ENCODE results near the gene PLCD3.

The PLCD3 gene

DNA sequence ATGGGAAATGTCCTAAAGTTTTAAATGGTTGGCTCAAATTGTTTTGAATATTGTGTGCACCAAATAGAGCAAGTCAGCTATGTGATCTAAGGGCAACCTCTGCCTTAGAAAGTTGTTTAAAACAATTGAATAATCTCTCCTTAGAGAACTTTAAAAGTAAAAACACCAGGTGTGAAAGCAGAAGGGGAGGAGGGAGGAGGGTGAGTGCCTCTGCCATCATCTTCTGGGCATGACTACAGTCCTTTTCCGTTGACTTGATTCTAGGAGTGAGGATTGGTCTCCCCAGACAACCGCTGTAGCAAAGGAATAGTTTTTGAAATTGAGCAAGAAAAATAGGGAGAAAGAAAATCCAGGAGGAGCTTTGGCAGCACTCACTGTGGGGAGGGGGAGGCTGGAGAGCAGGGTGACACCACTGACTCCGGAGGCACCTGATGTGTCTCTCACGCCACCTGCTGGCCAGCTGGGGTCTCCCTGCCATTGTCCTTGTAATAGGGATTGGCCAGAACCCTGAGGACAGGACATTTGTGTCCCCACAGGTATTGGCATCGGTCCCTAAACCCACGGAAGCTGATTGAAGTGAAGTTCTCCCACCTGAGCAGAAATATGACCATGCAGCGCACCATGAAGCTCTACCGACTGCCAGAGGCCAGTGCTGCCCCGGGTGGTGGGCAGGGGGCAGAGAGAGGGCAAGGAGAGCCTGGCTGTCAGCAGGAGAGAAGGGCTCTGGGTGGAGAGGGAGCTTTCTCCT lies 33.3 kb downstream of the PLCD3 start:
- DNase-seq, result peak; percentile 68

DNA sequence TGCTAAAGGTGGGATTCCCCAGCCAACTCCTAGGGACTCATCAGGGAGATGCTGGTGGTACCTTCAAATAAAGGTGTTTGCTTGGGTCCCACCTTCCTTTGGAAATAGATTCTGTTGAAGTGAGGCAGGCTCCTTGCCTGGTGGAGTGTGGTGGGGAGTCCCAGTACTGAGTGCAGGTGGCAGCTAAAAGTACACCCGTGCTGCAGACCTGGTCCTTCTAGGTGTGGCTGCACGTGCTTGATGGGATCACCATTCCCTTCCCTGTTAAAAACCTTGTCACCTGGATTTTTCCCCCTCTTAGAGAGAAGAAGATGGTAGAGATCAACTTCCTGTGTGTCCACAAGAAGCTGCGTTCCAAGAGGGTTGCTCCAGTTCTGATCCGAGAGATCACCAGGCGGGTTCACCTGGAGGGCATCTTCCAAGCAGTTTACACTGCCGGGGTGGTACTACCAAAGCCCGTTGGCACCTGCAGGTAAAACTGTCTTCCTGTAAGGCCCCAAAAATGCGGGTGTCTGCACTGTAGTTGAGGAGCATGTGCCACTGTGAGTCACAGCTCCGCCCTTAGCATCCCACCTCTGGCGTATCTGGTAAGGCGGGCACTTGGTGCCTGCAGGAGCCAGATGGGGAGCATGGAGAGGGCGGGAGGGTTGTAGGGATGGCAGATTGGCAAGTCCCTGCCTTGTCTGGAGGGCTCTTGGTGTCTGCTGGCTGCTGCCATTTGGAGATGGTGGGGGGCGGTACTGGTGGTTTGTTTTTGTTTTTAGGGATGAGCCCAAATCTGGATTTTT lies 34.0 kb downstream of the PLCD3 start:
- no peak for DNase-seq

DNA sequence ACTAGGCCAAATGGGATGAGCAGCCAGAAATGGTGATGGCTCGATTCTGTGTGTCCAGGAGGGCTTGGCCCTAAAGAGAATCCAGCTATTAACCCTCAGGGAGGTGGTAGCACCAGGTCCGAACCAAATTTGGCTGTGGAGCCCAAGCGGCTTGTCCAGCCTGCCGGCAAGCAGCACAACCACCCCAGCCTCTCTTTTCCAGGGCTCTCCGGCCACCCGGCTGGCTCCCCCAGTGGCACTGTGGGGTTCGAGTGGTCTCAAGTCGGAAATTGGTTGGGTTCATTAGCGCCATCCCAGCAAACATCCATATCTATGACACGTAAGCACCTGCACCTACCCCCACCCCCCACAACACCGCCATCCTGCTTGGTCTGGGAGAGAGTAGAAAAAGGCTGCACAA lies 35.4 kb downstream of the PLCD3 start:
- DNase-seq, result no peak

DNA sequence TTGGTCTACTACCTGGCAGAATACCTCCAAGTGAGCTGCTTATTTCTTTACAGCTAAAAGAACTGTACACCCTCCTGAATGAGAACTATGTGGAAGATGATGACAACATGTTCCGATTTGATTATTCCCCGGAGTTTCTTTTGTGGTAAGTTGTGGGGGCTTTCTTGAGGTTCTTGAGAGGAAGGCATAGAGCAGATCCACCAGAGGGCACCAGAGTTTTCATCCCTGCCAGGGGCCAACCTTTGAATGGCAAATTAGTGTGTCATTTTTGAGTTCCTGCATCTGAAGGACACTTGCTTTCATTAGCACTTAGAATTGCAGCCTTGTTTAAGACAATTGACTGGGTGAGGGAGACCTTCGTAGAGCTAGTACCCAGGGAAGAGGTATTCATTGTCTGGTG lies 36.2 kb downstream of the PLCD3 start:
- no peak for DNase-seq

DNA sequence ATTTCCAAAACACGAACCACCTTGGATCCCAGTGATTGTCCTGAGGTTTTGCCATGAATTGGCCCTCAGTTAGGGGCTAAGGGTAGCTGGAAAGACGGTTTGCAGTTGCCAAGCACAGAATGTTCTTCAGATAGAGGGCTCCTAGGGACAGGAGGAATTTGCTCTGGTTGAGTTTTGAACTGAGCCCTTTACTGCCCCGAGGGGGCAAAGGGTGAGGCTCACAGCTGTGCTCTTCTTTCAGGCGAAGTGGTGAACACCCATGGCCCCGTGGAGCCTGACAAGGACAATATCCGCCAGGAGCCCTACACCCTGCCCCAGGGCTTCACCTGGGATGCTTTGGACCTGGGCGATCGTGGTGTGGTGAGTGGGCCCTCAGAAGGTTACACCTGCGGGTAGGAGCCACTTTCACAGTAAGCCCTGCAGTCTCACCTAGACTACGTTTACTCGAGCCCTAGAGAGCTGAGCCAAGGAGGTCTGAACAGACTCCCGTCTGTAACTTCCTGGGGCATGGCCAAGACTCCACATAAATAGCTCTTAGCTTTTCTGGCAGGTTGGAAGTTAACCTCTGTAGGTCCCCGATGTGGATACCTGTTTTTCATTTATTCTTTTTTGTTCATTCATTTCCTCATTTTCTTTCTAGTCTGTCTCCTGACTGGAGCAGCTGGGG lies 38.7 kb downstream of the PLCD3 start:
- DNase-seq, result no peak

DNA sequence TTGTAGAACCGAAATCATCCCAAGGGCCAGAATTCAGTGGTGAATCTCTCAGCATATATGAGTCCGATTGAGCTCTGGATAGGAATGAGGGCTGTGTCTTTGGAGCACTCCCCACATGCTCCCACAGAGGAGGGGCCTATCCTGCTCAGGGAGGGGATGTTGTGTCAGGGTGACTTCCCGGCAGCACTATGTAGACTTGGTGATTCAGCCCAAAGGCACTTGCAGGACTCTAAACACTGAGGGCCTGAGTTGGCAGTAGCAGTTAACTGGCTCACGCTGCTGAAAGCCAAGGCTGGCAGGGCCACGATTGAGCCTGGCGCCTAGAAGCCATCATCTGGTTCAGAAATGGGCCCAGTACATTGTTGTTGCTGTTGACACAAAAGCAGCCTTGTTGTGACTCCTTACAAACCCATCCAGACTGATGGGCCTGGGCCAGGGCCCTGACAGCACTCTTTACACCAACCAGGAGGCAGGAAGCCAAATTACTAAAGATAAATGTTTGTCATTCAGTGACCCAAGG lies 39.3 kb downstream of the PLCD3 start:
- DNase-seq, result no peak

DNA sequence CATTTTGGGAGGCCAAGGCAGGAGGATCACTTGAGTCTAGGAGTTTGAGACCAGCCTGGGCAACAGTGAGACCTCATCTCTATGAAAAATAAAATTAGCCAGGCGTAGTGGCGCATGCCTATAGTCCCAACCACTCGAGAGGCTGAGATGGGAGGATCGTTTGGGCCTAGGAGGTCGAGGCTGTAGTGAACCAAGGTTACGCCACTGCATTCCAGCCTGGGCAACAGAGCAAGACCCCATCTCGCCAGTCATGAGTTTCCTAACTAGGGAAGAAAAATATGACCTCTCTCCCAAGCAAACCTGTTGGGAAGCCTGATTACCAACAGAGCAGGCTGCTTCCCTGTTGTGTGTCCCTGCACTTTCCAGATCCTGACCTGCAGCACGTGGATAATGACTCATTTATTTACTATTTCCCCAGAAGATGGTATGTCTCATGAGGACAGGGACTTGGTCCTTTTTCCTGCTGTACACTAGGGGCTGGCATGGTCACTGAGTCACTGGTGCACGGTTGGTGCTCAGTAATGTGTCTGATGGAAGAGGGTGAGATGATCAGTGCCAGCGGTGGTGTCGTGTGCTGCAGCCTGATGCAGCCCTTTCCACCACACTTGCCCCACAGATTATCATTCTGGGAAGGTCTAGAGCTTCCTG lies 40.4 kb downstream of the PLCD3 start:
- no peak for DNase-seq

DNA sequence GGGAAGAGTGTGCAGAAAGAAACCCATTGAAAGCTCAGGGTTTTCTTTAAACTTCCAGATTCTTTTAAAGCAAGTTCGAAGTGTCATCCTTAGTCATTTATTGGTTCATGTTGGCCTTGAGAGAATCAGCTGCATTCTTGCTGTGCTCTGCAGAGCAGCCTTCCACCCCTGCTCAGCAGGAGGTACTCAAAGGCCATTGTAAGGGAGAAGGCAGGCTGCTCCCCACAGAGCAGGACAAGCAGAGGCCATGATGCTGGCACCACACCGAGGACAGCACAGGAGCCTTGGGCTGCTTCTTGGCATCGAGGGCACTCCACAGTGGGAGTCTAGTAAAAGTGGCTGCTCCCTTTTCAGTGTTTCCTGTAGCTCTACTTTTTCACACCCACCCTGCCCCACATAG lies 41.6 kb downstream of the PLCD3 start:
- no peak for DNase-seq

DNA sequence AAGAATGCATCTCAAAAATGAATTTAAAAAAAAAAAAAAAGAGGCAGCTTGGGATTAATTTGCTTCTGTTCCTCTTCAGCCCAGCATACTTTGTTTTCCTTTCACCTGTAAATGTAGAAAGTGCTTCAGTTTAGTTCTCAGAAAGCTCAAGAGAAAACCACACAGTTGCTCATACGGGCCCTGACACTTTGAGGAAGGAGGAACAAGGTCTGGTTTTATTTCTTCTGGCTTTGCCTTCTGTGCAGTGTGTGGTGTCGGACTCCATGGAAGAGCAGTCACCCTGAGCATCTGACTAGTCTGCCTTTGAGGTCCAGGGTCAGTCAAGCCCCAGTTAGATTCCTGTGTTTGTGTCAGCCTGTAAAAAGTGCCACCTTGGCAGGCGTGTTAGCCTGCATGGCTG lies 43.6 kb downstream of the PLCD3 start:
- no peak for DNase-seq

DNA sequence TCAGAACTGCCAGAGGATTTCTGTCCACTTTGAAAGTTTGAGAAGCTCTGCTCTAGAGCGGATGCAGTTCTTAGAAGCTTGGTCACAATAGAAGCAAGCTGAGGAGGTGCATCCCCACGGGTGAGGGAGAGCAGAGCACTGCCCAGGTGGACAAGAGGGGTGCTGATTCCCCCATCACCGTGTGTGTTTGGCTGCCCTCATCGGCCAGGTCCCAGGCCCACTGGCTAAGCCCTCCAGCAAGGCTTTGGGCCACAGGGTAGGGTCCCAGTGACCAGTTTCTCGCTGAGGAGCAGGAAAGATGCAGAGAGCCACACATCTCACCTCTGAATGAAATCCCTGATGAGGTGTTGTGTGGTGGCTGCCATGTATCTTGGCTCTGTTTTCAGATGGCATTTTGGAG lies 44.3 kb downstream of the PLCD3 start:
- DNase-seq, result no peak

DNA sequence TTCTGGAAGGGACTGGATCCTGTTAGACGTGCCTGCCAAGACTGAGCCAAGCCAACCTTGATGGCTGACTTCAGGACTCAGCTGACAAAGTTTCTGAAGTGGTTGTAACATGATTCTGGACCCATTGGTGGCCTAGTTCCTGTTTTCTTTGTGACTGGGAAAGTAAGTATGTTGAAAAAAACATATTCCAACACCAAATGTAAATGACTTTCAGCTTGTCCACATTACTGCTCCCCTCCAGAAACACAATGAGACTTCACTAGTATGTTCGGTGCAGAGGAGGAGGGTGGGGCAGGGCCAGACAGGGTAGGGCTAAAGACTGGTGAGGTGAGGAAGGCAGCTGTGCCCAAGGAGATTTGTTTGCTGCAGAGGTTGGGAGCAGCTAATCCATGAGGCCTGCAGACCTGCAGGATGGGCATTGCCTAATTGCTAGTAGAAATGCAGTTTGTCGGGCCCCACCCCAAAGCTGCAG lies 44.8 kb downstream of the PLCD3 start:
- DNase-seq, result no peak

DNA sequence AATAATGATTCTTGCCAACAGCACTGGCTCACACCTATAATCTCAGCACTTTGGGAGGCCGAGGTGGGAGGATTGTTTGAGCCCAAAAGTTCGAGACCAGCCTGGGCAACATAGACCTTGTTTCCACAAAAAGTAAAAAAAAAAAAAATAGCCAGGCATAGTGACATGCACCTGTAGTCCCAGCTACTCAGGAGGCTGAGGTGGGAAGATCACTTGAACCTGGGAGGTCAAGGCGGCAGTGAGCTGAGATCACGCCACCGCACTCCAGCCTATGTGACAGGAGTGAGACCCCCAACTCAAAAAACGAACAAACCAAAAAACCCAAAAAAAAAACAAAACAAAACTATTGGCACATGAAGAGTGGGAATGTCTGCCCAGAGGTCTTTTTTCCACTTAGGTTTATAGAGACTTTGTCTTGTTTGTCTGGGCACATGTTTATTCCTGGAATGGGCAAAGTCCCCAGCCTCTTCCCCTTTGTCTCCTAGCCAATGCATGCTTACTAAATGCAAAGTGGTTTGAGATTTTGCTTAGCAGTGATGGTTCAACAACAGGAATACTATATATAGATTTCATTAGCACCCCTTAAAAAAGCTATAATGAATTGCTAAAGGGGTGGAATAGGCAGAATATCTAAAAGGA lies 45.3 kb downstream of the PLCD3 start:
- no peak for DNase-seq

DNA sequence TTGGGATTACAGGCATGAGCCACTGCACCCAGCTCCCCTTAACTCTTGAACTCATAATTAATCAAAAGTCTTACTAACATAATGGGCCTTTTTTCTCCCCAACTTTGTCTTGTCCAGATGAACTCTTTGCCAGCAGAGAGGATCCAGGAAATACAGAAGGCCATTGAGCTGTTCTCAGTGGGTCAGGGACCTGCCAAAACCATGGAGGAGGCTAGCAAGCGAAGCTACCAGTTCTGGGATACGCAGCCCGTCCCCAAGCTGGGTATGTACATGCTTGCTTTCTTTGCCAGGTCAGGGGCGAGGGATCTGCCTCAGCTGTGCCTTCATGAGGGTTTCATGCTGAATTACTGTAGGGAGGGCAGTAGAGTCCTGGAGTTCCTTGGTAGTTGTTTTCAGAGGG lies 45.9 kb downstream of the PLCD3 start:
- DNase-seq, result no peak

DNA sequence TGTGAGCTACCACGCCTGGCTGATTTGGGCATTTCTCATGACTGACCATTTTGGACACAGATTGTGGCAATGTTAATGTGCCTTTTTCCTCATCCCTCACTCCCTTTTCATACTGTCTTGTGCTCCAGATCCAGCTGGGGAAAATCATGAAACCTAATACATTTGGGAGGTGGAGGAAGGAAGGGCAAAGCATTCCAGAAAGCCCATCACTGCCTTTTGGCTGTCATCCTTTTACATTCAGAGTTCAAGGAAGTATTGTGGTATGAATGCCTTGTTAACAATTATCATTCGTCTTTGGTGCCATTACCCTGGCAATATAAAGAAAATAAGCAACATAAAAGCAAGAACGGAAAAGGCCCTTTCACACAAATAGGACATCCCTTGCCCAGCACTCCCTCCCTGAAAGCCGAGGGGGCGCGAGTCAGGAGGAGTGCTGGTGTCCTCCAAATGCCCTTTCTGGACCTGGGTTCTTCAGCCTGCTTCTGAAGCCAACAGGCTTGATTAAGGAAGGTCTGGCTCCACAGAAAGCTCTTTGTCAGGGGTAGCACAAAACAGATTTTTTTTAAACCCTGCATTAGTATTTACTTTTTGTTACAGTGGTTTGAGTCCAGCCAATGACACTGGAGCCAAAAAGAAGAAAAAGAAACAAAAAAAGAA lies 51.1 kb downstream of the PLCD3 start:
- no peak for DNase-seq

DNA sequence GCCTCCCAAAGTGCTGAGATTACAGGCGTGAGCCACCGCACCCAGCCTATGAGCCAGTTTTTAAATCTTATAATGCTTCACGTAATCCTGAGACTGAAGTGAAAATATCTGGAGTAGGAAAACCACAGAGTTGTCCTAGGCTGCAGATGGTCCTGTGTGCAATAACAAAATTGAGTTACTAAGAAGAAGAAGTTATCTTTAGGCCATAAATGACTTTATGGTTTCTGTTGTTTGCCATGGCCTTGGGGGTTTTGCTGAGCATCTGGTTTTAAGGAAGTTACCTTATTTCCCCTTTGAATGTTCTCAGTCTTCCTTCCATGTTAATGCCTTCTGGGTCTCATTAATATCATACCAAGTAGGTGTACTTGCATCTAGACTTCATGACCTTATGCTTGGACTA lies 54.7 kb downstream of the PLCD3 start:
- no peak for DNase-seq

DNA sequence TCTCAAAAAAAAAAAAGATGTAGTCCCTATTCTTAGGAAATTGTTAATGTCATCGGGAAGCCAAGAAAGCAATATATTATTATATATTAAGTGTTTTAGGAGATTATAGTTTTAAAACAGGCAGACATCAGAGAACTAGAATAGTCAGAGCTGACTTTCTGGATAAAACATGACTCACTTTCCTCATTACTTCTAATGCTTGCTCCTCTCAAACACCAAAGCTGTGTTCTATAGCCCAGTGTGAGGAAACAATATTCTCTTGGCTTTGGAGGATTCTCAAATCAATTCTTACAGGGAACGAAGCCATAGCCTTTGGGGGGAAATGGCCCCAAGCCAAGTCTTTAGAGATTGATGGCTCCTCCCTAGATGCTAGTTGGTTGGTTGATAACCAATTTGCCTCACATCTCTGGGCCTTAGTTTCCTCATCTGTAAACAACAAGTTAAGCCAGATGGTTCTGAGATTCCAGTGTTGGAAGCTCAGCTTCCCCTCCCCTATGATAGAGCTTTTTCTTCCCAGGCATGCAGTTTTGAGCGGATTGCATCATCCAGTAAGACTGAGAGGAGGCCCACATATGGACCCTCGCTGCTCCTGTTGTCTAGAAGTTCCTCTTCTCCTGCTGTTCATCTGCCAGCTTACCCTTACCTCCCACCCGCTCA lies 58.8 kb downstream of the PLCD3 start:
- no peak for DNase-seq

DNA sequence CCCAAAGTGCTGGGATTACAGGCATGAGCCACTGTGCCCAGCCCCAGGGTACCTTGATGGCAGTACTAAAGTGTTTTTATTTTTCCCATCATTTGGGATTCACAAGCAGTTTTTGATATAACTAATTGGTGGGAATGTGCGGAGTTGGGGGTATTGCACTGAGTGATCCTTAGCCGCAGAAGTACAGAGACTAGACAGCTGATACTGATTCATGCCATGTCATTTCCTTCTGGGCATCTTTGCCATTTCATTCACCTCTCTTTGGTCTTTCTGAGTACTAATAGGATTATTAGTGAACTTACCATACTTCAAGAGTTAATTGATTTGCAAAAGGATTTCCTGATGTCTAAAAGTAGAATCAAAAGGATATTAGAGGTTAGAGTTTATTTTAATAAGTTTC lies 61.5 kb downstream of the PLCD3 start:
- no peak for DNase-seq

DNA sequence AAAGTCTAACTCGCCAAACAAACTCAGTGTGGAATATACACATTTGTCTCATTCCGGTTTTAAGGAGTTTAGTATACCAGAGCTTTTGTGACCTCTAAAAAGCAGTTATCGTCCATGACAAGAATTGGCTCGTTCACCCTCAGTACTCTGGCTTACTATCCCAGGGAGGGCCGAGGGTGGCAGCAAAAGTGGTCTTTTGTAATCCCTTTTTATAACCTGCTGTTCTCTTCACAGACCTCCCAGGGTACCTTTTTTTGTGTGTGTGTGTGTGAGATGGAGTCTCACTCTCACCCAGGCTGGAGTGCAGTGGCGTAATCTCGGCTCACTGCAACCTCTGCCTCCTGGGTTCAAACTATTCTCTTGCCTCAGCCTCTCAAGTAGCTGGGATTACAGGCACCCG lies 62.3 kb downstream of the PLCD3 start:
- no peak for DNase-seq

DNA sequence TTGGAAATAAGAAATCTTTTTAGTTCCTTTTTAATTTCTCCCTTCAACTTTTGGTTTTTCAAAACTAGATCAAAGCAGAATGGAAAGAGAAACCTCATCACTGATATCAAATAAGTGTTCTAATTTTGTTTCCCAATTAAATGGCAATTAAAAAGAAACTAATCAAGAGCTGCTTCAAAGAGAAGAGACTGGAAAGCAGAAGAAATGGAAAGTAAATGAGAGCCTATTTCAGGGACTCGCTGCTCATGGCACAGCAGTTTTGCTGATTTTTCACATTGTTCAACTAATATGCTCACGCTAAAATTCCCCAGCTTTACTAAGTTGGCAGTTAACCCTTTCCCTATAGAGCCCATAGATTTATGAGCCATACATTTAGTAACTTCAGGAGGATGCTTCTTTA lies 64.7 kb downstream of the PLCD3 start:
- no peak for DNase-seq

DNA sequence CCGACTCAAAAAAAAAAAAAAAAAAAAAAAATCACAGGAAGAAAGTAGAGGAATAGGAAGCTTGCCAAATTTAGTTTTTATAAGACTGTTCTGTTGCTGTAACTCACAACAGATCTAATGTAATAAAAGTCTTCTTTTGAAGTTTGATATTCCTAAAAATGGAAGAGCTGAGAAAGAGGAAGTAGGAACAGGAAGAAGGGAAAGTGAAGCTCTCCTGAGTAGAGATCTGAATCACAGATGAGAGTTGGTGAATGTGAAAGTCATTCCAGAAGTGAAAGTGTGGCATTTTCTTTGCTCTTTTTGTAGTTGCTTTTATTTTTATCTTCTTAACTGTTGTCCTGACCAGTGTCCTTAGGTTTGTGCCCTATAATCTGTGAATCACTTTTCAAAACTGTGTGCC lies 69.1 kb downstream of the PLCD3 start:
- no peak for DNase-seq

DNA sequence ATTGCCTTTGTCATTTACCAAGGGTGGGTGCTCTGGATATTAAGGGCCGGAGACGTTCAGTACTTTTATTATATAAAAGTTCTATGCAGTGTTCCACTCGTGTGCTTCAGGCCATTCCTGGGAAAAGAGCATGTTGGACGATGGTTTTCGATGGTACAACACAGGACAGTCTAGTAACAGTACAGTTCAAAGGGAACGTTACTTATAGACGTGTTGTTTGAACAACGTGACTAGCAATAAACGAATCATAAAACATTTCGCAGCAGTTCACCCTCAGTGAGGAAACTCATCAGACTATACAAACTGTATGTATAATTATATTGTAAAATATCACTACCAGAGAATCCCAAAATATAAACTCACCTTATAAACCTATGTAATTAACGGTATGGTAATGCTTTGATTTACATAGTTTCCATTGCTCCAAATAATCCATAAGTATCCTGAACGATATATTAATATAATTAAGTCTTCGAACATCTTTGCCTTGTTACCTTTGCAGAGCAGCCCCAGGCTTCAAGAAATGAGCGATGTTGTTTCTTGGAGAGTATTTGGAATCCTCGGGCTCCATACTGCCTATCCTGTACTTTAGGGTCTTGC lies 70.6 kb downstream of the PLCD3 start:
- DNase-seq, result no peak

Measured in COR-L47 (cell line).